HS-27A (cell line): ENCODE measurements around the gene STK25.
"Not testable (repeated sequence)": the region's sequence is repeated elsewhere in the genome, so short reads cannot be mapped to it uniquely, and the experiment has no call there.

Source experiments
- DNase-seq: peaks from one replicate; pipeline ENCODE4 v3.0.0-alpha.2; 2012; ENCODE audit warnings: low read depth, missing footprints

Gene STK25

GRCh38 chr2:241539616-241540374, 31.4 kb upstream of the STK25 start:
- DNase-seq, result no peak

GRCh38 chr2:241538838-241539615, 30.6 kb upstream of the STK25 start:
- DNase-seq, result no peak

DNA sequence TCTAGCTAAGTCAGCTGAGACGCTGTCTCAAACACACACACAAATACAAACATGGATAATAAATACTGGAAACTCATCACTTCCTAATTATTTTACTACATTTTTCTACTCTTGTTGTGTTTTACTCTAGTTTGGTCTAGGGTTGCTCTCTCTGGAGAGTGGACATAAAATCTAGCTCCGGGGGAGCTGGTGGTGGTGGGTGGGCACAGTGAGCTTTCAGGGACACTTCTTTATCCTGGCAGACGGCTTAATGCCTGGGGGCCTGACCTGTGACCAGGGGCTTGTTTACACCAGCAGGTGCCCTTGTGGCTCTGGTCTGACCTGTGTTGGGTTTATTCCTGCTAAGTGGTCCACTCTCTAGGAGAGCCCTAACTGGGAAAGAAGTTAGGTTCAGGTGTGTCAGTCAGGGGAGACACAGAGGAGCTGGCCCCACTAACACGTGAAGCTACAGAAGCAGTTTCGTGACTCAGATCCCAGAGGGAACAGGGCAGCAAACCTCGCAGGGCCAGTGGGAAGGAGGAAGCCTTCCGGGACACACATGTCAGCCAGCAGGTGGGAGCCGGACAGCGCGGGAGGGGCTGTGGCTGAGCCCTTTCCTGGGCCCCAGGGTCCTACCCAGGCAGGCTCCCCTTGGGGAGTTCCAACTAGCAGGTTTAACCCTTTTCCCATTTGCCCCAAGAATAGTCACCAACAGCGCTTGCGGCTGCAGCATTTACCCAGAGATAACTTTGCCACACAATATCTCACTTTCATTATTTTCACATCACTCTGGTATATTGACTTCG, 27.7 kb upstream of the STK25 start:
- DNase-seq, result no peak

DNA sequence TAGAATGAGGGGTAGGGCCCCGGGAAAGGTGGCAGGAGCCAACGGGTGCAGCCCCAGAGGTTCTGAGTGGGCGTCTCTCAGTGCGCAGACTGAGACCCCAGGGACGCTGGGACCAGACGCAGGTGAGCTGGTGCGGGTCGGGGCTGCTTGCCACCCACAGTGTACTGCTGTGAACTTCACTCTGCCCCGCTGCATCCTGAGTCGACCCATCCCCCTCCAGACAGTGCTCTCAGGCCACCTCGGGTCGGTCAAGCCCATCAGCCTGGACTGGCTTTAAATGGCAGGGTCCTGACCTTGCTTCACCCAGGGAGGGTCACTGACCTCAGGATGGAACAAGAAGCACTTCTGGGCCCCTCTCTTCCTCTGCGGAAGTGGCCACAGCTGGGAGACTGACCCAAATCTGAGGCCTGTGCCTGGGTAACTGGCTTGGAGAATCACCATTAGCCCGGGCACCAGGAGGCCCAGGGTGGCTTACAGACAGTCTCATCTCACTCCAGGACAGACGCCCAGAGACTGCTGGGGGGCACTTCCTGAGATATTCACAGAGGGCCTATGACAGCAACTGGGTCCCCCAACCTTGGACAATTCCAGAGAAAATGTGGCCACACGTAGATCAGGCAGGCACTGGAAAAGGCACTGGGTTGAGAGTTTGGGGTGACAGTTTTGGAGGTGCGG, 26.5 kb upstream of the STK25 start:
- no peak for DNase-seq

DNA sequence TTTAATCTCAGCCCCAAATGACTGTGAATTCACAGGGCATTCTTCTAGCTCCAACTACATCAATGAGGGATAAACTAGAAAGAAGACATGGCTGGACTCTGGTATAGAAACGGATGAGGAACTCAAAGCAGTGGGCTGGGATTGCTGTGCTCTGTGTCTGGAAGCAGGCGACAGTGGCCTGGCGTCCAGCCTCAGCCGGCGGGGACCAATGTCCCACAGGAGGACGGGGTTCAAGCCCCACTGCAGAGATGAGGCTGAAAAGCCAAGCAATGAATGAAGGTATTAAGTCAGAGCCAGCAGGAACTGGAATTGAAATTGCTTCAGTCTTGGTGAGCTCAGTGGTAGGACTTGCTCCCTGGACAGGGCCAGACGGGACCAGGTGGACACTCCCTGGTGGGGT, 25.9 kb upstream of the STK25 start:
- no peak for DNase-seq

- no peak for DNase-seq
Observed at GRCh38 chr2:241532733-241533601, 24.6 kb upstream of the STK25 start.

DNA sequence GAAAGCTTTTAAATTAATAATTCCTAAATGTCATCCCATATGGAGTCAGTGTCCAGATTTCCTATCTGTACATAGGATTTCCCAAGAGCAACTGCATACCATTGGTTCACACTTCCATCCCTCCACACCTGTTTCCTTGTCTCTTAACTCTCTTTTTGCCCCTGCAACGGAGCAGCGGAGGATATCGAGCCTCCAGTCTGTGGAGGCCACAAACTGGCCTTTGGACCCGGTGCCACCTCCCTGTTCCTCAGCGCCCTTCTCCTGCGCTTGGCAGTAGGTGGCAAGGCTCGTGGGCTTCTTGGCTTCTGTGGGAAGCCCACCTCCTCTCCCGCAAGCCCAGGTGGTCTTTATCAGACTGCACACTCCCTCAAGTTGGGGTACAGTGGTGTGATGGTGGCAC, 23.8 kb upstream of the STK25 start:
- no peak for DNase-seq

DNA sequence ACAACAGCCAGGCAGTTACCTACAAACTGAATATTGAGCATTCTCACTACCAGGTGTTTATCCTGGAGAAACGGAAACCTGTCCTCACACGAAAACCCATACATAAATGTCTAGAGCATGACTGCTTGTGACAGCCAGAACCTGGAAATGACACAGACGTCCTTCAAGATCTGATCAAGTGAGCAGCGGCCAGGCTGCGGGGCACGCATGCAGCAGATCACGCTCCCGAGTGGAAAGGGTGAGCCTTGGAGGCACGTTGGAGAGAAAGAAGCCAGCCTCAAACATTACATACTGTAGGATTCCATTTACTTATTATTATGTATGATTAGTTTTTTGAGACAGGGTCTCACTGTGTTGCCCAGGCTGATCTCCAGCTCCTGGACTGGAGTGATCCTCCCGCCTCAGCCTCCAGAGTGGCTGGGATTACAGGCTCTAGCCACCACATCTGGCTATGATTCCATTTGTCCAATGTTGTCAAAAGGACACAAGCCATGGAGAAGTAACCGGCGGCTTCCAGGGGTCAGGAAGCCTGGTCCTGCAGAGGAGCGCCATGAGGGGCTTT, 22.9 kb upstream of the STK25 start:
- no peak for DNase-seq

- DNase-seq, result no peak
Observed at GRCh38 chr2:241530571-241530970, 22.2 kb upstream of the STK25 start.

GRCh38 chr2:241525818-241526780, 17.7 kb upstream of the STK25 start:
- not testable (repeated sequence) for DNase-seq

GRCh38 chr2:241522477-241522876, 14.1 kb upstream of the STK25 start:
- no peak for DNase-seq

GRCh38 chr2:241519669-241520068, 11.3 kb upstream of the STK25 start:
- DNase-seq, result no peak

DNA sequence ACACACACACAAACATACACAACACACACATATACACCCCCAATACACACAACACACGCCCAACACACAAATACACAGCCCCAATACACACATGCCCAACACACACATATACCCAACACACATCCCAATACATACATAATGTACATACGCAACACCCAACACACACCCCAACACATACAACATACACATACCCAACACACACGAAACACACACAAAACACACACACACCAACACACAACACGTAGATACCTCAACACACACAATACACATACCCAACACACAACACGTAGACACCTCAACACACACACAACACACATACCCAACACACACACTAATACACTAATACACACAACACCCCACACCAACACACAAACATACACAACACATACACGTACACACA, 8.9 kb upstream of the STK25 start:
- DNase-seq, result no peak

DNA sequence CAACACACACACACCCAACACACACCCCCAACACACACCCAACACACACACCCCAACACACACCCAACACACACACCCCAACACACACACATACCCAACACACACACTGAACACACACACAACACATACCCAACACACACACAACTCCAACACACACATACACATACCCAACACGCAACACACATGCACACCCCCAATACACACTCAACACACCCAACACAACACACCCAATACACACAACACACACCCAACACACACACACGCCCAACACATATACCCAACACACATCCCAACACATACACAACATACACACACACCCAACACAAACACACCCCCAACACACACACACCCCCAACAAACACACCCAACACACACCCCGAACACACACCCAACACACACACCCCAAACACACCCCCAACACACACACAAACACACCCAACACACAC, 8.2 kb upstream of the STK25 start:
- no peak for DNase-seq

- no peak for DNase-seq
Observed at GRCh38 chr2:241514986-241515737, 6.8 kb upstream of the STK25 start.

DNA sequence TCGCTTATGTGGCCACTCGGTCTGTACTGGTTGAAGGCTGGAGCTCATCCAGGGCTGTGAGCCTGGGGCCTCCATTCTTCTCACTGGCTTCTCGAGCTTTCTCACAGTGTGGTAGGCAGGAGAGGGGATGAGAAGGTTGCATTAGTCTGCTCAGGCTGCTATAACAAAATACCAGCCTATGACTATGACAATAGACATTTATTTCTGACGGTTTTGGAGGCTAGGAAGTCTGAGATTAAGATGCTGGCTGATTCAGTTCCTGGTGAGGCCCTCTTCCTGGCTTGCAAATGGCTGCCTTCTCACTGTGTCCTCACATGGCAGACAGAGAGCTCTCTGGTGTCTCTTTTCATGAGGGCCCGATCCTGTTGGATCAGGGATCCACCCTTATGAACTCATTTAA, 6.2 kb upstream of the STK25 start:
- DNase-seq, result no peak

- no peak for DNase-seq
Observed at GRCh38 chr2:241511091-241511741, 2.8 kb upstream of the STK25 start.

DNA sequence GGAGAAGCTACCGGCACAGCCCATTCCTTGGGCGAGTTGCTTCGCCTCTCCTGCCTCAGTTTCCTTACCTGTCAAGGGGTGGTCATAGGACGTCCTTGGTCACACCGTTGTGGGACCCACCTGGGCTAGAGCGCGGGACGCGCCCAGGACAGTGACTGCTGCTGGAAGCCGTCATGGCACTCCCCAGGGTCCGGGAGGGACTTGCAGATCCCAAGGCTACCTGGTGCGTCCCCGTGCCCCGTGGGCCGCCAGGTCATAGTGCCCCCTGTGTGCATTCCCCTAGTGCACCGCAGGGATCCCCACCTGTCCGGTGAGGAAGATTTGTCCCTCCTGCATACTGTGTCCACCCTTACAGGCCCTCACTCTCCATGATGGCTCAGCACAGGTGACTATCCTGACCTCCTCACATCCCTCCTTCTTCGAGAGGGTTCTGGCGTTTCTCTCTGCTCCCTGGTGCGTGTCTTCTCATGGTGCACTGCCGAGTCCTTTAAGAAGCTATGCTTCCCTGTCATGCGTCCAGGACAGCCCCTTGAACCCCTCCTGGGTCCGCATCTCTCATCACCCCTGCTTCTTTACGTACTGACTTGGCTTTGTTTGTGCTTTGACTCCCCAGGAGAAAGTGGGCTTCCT, 886 bp upstream of the STK25 start:
- DNase-seq, result no peak
